Thoracic aorta (tissue), 2 donors: ENCODE measurements around the gene SPRED1. TPM values are rescaled to one million over a fixed set of nuclear protein-coding genes. Genes with fewer than 3 reads are reported as not detected.

Source experiments
- ATAC-seq: fragments of 150-250 bp; one replicate; pipeline ENCODE4 v1.8.0; 2017; ENCODE audit warnings: low read depth; ENCODE audit not compliant: insufficient number of reproducible peaks, low FRiP score
- DNase-seq: peaks from one replicate; pipeline ENCODE4 v3.0.0-alpha.2; 2020; ENCODE audit warnings: low spot score
- H3K27ac ChIP-seq, 2 donors: fragments of 200-600 bp; sonication (generic); 1 replicate in 1 of 2; 2 replicates in 1 of 2; pipeline ENCODE4 v1.5.1; 2016; ENCODE audit warnings: mild to moderate bottlenecking in 2 of 2, moderate library complexity in 2 of 2
- H3K27me3 ChIP-seq: fragments of 200-600 bp; sonication (generic); replicated peaks from 2 replicates; pipeline ENCODE4 v1.6.0; 2016; ENCODE audit warnings: mild to moderate bottlenecking; ENCODE audit not compliant: insufficient read depth
- H3K36me3 ChIP-seq: fragments of 200-600 bp; sonication (generic); one replicate; pipeline ENCODE4 v1.5.1; 2016
- H3K4me1 ChIP-seq, 2 donors: fragments of 200-600 bp; sonication (generic); 1 replicate in 1 of 2; 2 replicates in 1 of 2; pipeline versions ENCODE4 v1.5.1 to v1.6.0; 2016; ENCODE audit warnings: low read depth in 2 of 2, mild to moderate bottlenecking in 1 of 2; ENCODE audit not compliant: control insufficient read depth in 1 of 2
- H3K4me3 ChIP-seq: fragments of 200-600 bp; sonication (generic); 2 replicates; pipeline ENCODE4 v1.5.1; 2016; ENCODE audit warnings: mild to moderate bottlenecking
- H3K9me3 ChIP-seq: fragments of 200-600 bp; sonication (generic); 2 replicates; pipeline ENCODE4 v1.5.1; 2016
- total RNA-seq, 2 donors: library from RNA; depleted of rRNA; stranded (reverse); fragments of >200 nt; gene quantifications; one replicate each; pipeline versions ENCODE4 v1.1.0 to v1.2.3, GENCODE V29; 2016
- TF ChIP-seq, protein P1 (sequence below): fragments of 200-600 bp; sonication (generic); IDR thresholded peaks from one replicate; pipeline ENCODE4 v1.5.1; 2019; ENCODE audit warnings: antibody characterized with exemption

SPRED1 gene
- total RNA-seq, 2 donors from 2014 or later: 24.6 to 49.5 TPM

DNA sequence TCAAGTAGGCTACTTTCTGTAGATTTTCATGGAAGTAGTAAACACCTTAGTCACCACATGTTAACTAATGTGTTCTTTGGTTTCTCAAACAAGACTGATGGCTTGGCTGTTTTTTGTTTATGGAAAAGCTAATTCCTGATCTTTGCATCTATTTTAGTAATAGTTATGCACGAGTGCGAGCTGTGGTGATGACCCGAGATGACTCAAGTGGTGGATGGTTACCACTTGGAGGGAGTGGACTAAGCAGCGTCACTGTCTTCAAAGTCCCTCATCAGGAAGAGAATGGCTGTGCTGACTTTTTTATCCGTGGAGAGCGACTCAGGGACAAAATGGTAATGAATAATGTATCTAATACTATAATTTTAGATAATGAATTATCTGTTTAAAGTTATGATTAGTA is 46.6 kb downstream of the SPRED1 start:
- H3K9me3 ChIP-seq: no peaks in the 10 kb centered on the region
- no peaks in the 10 kb centered on the region for H3K27me3 ChIP-seq
- no peak for DNase-seq
- peaks cover 4 to 8% of the 10 kb centered on the region in 2 donors for H3K4me1 ChIP-seq
- H3K36me3 ChIP-seq: no peaks in the 10 kb centered on the region
- no peak overlapping the region for H3K4me3 ChIP-seq
- H3K27ac ChIP-seq: no peak overlapping the region
- TF ChIP-seq, protein P1, sequence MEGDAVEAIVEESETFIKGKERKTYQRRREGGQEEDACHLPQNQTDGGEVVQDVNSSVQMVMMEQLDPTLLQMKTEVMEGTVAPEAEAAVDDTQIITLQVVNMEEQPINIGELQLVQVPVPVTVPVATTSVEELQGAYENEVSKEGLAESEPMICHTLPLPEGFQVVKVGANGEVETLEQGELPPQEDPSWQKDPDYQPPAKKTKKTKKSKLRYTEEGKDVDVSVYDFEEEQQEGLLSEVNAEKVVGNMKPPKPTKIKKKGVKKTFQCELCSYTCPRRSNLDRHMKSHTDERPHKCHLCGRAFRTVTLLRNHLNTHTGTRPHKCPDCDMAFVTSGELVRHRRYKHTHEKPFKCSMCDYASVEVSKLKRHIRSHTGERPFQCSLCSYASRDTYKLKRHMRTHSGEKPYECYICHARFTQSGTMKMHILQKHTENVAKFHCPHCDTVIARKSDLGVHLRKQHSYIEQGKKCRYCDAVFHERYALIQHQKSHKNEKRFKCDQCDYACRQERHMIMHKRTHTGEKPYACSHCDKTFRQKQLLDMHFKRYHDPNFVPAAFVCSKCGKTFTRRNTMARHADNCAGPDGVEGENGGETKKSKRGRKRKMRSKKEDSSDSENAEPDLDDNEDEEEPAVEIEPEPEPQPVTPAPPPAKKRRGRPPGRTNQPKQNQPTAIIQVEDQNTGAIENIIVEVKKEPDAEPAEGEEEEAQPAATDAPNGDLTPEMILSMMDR: no peak
- ATAC-seq: no peak

DNA sequence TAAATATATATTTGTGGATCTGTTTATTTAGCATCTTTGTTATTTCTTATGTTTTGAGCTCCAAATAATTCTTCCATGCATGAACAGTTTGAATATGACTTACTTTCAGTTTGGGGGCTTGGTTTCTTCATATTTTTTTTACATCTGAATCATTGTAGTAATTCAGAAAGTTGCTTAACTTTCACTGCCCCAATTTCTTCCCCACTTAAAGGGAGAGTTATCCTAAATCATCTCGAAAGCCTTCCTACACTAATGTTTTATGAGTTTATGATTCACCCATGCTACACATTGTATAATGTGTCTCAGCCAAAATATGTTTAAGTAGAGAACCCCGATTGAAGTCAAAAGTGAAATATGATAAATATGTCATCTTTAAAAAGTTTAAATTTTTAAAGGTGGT is 47.8 kb downstream of the SPRED1 start:
- no peaks in the 10 kb centered on the region for H3K27me3 ChIP-seq
- no peaks in the 10 kb centered on the region for H3K36me3 ChIP-seq
- DNase-seq: no peak
- no peak overlapping the region for H3K4me3 ChIP-seq
- H3K27ac ChIP-seq: no peak overlapping the region
- TF ChIP-seq, protein P1: no peak
- ATAC-seq: no peak
- H3K9me3 ChIP-seq: no peaks in the 10 kb centered on the region
- H3K4me1 ChIP-seq: peaks cover 0 to 8% of the 10 kb centered on the region in 2 donors

DNA sequence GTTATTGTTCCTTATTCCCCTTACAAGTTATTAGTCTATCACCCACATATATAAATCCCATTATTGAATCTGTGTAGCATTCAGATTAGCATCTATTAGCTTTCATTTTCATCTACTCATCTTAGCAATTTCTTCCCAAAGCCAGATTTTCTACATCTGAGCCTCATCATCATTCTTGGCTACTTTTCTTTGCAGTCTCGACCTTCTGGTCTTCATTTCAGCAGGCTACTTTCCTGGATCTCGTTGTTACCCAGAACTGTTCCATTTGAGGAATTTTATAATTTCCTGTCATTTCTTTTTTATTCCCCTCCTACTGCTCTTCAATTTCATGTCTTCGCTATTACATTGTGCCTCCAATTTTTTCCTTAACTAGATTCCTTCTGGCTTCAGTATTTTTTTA is 51.8 kb downstream of the SPRED1 start:
- Histone ChIP-seq H3K27ac (no peak overlapping the region), H3K4me3 (no peak overlapping the region), H3K9me3 (no peaks in the 10 kb centered on the region), H3K4me1 (no peaks in the 10 kb centered on the region), H3K27me3 (no peaks in the 10 kb centered on the region), H3K36me3 (no peaks in the 10 kb centered on the region)
- TF ChIP-seq, protein P1: no peak
- DNase-seq: no peak
- no peak for ATAC-seq

DNA sequence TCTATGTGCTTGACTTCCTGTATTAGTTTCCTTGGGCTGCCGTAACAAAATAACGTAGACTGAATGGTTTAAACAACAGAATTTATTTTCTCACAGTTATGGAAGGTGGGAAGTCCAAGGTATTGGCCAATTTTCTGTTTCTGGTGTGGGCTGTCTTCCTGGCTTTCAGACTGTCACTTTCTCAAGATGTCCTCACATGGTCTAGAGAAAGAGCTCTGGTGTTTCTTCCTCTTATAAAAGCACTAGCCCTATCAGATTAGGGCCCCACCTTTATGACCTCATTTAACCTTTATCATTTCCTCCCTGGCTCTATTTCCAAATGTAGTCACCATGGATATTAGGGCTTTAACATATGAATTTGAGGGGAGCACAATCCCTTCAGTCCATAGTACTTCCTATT is 54.6 kb downstream of the SPRED1 start:
- H3K27me3 ChIP-seq: no peaks in the 10 kb centered on the region
- no peak for DNase-seq
- ATAC-seq: no peak
- no peaks in the 10 kb centered on the region for H3K9me3 ChIP-seq
- no peak overlapping the region for H3K27ac ChIP-seq
- TF ChIP-seq, protein P1: no peak
- no peaks in the 10 kb centered on the region for H3K36me3 ChIP-seq
- no peaks in the 10 kb centered on the region for H3K4me1 ChIP-seq
- H3K4me3 ChIP-seq: no peak overlapping the region

DNA sequence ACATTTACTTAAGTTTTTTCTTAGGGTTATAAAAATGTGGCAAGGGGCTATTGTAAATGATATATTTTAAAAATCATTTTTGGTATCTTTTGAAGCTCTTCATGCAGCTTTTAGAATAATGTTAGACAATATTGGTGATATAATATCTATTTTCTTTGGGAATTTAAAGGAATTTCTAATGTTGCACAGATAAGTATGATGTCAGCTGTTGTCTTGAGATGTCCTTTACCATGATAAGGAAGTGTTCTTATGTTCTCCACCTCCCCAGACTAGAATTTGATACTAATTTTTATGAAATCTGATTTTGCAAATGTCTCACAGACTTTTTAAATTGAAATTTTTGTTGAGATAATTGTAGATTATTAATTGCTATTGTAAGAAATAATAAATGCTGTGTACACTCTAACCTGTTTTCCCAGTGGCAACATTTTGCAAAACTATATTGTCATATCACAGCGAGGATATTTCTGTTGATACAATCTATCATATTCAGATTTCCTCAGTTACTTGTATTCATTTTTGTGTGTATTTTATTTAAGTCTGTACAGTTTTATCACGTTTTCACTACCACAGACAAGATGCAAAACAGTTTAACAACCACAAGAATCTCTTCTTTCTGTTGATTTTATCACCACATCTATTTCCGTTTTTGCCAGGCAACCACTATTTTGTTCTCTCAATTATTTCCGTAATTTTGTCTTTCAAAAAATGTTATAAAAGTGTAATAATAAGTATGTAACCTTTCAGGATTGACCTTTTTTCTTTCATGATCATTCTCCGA is 55.4 kb downstream of the SPRED1 start:
- no peaks in the 10 kb centered on the region for H3K36me3 ChIP-seq
- no peak for ATAC-seq
- TF ChIP-seq, protein P1: no peak
- no peak overlapping the region for H3K4me3 ChIP-seq
- H3K27me3 ChIP-seq: no peaks in the 10 kb centered on the region
- no peak overlapping the region for H3K27ac ChIP-seq
- H3K9me3 ChIP-seq: no peaks in the 10 kb centered on the region
- no peaks in the 10 kb centered on the region for H3K4me1 ChIP-seq
- no peak for DNase-seq
